ENCODE results near the gene VAT1L. TPM values are rescaled to one million over a fixed set of nuclear protein-coding genes. Genes with fewer than 3 reads are reported as not detected.
"Not testable (repeated sequence)": the region's sequence is repeated elsewhere in the genome, so short reads cannot be mapped to it uniquely, and the experiment has no call there.

Gene VAT1L
- total RNA-seq, 1 donor from 2014 or later: 13.4 TPM

GRCh38 chr16:77962689-77963088 lies 174.3 kb downstream of the VAT1L start:
- no peak for DNase-seq

- DNase-seq: no peak
These were observed 175.1 kb downstream of the VAT1L start for GRCh38 chr16:77963185-77964044.

- DNase-seq: no peak
These were observed 177.0 kb downstream of the VAT1L start for GRCh38 chr16:77965346-77965745.

- DNase-seq: no peak
These were observed 178.9 kb downstream of the VAT1L start for GRCh38 chr16:77967054-77967904.

GRCh38 chr16:77969861-77970260 lies 181.5 kb downstream of the VAT1L start:
- no peak for DNase-seq

GRCh38 chr16:77970371-77970770 lies 182.0 kb downstream of the VAT1L start:
- no peak for DNase-seq

GRCh38 chr16:77971306-77972061 lies 183.1 kb downstream of the VAT1L start:
- DNase-seq: peak; percentile 51

- DNase-seq: no peak
These were observed 183.7 kb downstream of the VAT1L start for GRCh38 chr16:77972062-77972392.

- DNase-seq: no peak
These were observed 186.5 kb downstream of the VAT1L start for GRCh38 chr16:77974883-77975282.

- no peak for DNase-seq
These were observed 187.6 kb downstream of the VAT1L start for GRCh38 chr16:77975942-77976341.

GRCh38 chr16:77977339-77977738 lies 189.0 kb downstream of the VAT1L start:
- DNase-seq: no peak

GRCh38 chr16:77985111-77985510 lies 196.7 kb downstream of the VAT1L start:
- DNase-seq: no peak

GRCh38 chr16:77986011-77986740 lies 197.8 kb downstream of the VAT1L start:
- peak; percentile 9 for DNase-seq

GRCh38 chr16:77987810-77988209 lies 199.4 kb downstream of the VAT1L start:
- no peak for DNase-seq

- DNase-seq: no peak
These were observed 201.5 kb downstream of the VAT1L start for GRCh38 chr16:77989846-77990245.

GRCh38 chr16:77991701-77992100 lies 203.3 kb downstream of the VAT1L start:
- no peak for DNase-seq

- DNase-seq: not testable (repeated sequence)
These were observed 204.0 kb downstream of the VAT1L start for GRCh38 chr16:77992381-77992780.

GRCh38 chr16:77993111-77993985 lies 205.0 kb downstream of the VAT1L start:
- DNase-seq: peak; percentile 40

GRCh38 chr16:77995843-77996455 lies 207.6 kb downstream of the VAT1L start:
- no peak for DNase-seq

- DNase-seq: no peak
These were observed 210.1 kb downstream of the VAT1L start for GRCh38 chr16:77998350-77999023.

All from occipital lobe (tissue), 2 donors.